ENCODE measurements around the gene SORCS2.
"Not testable (repeated sequence)": the region's sequence is repeated elsewhere in the genome, so short reads cannot be mapped to it uniquely, and the experiment has no call there.

Gene SORCS2

GRCh38 chr4:7434141-7434765, 241.9 kb downstream of the SORCS2 start:
- DNase-seq = no peak

- no peak for DNase-seq
Observed at GRCh38 chr4:7434766-7435150, 242.4 kb downstream of the SORCS2 start, which contains the start of gene PSAPL1. PSAPL1 (minus strand) TSS chr4:7434930; CDS start chr4:7434879, 51 bp downstream.

GRCh38 chr4:7435471-7436061, 243.2 kb downstream of the SORCS2 start:
- no peak for DNase-seq

GRCh38 chr4:7436256-7436655, 243.9 kb downstream of the SORCS2 start:
- no peak for DNase-seq

GRCh38 chr4:7439699-7440098, 247.4 kb downstream of the SORCS2 start:
- no peak for DNase-seq

- DNase-seq = no peak
Observed at GRCh38 chr4:7441201-7441600, 248.9 kb downstream of the SORCS2 start.

GRCh38 chr4:7442574-7443162, 250.3 kb downstream of the SORCS2 start:
- DNase-seq = no peak

- no peak for DNase-seq
Observed at GRCh38 chr4:7444314-7444713, 252.0 kb downstream of the SORCS2 start.

- DNase-seq = no peak
Observed at GRCh38 chr4:7444731-7445130, 252.4 kb downstream of the SORCS2 start.

GRCh38 chr4:7447236-7447635, 254.9 kb downstream of the SORCS2 start:
- no peak for DNase-seq

- DNase-seq = no peak
Observed at GRCh38 chr4:7448036-7448435, 255.7 kb downstream of the SORCS2 start.

GRCh38 chr4:7450775-7451433, 258.6 kb downstream of the SORCS2 start:
- DNase-seq = no peak

GRCh38 chr4:7451434-7451789, 259.1 kb downstream of the SORCS2 start:
- DNase-seq = no peak

- DNase-seq = no peak
Observed at GRCh38 chr4:7451800-7452199, 259.5 kb downstream of the SORCS2 start.

GRCh38 chr4:7452802-7453201, 260.5 kb downstream of the SORCS2 start:
- DNase-seq = not testable (repeated sequence)

- no peak for DNase-seq
Observed at GRCh38 chr4:7457201-7458065, 265.1 kb downstream of the SORCS2 start.

- DNase-seq = no peak
Observed at GRCh38 chr4:7458066-7458425, 265.7 kb downstream of the SORCS2 start.

GRCh38 chr4:7458477-7458876, 266.1 kb downstream of the SORCS2 start:
- no peak for DNase-seq

- no peak for DNase-seq
Observed at GRCh38 chr4:7459471-7459870, 267.1 kb downstream of the SORCS2 start.

- no peak for DNase-seq
Observed at GRCh38 chr4:7460566-7460965, 268.2 kb downstream of the SORCS2 start.

- no peak for DNase-seq
Observed at GRCh38 chr4:7461230-7461629, 268.9 kb downstream of the SORCS2 start.

GRCh38 chr4:7462509-7462971, 270.2 kb downstream of the SORCS2 start:
- no peak for DNase-seq
